Measurements from ENCODE around the gene PTPRT. TPM values are rescaled to one million over a fixed set of nuclear protein-coding genes. Genes with fewer than 3 reads are reported as not detected.
A peak's percentile ranks its signal among the peaks of the same experiment; 100 is the strongest.

Gene PTPRT
- total RNA-seq, 1 experiment from 2014 or later, result 0.13 TPM

GRCh38 chr20:42118409-42119125 is 1071.1 kb downstream of the PTPRT start:
- peak; percentile 34 for DNase-seq
- H3K27ac ChIP-seq (ENCODE audit: insufficient read length, low read depth, low read length), result no peak overlapping the region
- no peak overlapping the region for H4K8ac ChIP-seq (replicated peaks; ENCODE audit: insufficient read length, low read depth, low read length)
- peak overlapping the region in 1 of 3 experiments; percentile 66; a peak in 1 of 7 replicates for H3K27ac Mint-ChIP-seq
- no peaks in the 10 kb centered on the region for H3K9me3 ChIP-seq (ENCODE audit: control insufficient read depth, low read depth, low read length)
- H3T11ph ChIP-seq (ENCODE audit: low read length), result no peak overlapping the region
- no peaks in the 10 kb centered on the region; the same call in 1 of the 2 replicates for H3K4me1 ChIP-seq (ENCODE audit: insufficient read depth, low read length)
- H3K79me1 ChIP-seq (ENCODE audit: insufficient read depth, low read depth, low read length, poor library complexity, severe bottlenecking), result no peaks in the 10 kb centered on the region
- no peak for TF ChIP-seq CTCF (conservative IDR thresholded peaks at IDR 0.05)
- no peak overlapping the region for H4K5ac ChIP-seq (ENCODE audit: insufficient read length, low read depth, low read length)
- peaks cover 0 to 1% of the 10 kb centered on the region in 2 experiments; a peak in 1 of 5 replicates for H3K9me3 Mint-ChIP-seq
- peaks cover 2% of the 10 kb centered on the region for H3K27me3 Mint-ChIP-seq (ENCODE audit: low read depth)
- no peak overlapping the region for H2BK15ac ChIP-seq (ENCODE audit: low read depth, low read length)
- H3K4me3 Mint-ChIP-seq, result no peak overlapping the region
- no peak overlapping the region for H2BK12ac ChIP-seq (ENCODE audit: insufficient read length, low read depth, low read length)
- H3K23me2 ChIP-seq (ENCODE audit: insufficient read length, low read depth, low read length, poor library complexity, severe bottlenecking), result no peaks in the 10 kb centered on the region
- H4K20me1 ChIP-seq (ENCODE audit: control insufficient read depth, insufficient read depth, insufficient read length), result no peaks in the 10 kb centered on the region
- H3K4ac ChIP-seq (ENCODE audit: low read depth, low read length), result no peak overlapping the region
- H3K27me3 ChIP-seq (ENCODE audit: insufficient read depth, low read length), result no peaks in the 10 kb centered on the region
- H3K4me1 Mint-ChIP-seq, result peaks cover 8 to 12% of the 10 kb centered on the region in 2 experiments
- H3K4me2 ChIP-seq (ENCODE audit: insufficient read depth, insufficient read length, low read length), result no peak overlapping the region
- H2BK5ac ChIP-seq (ENCODE audit: insufficient read length, low read length), result no peak overlapping the region
- H3K79me2 ChIP-seq (ENCODE audit: insufficient read depth, low read length), result no peaks in the 10 kb centered on the region
- H3K23ac ChIP-seq (ENCODE audit: insufficient read length, low read depth, low read length), result no peak overlapping the region
- no peak overlapping the region for H2AK5ac ChIP-seq (ENCODE audit: insufficient read length, low read length)
- H3K36me3 Mint-ChIP-seq (ENCODE audit: insufficient read depth in 1 of 3, low read depth in 3 of 3), result no peaks in the 10 kb centered on the region
- no peak overlapping the region for H2BK20ac ChIP-seq (ENCODE audit: low read depth, low read length, poor library complexity, severe bottlenecking)
- no peak overlapping the region for H2AFZ ChIP-seq (ENCODE audit: low read length)
- no CpG with 5 or more reads among the region's 7 CpGs for WGBS (ENCODE audit: extremely low coverage, insufficient read length, low lambda C conversion rate)
- no peak overlapping the region for H4K91ac ChIP-seq (ENCODE audit: insufficient read length, low read depth, low read length)
- no peak overlapping the region for H2BK120ac ChIP-seq (ENCODE audit: low read depth, low read length, poor library complexity, severe bottlenecking)
- no peak overlapping the region for H3K56ac ChIP-seq (ENCODE audit: insufficient read length, low read depth, low read length)
- no peak overlapping the region for H3K18ac ChIP-seq (ENCODE audit: insufficient read length, low read depth, low read length)
- no peak overlapping the region for H3K14ac ChIP-seq (ENCODE audit: insufficient read depth, low read length)
- H3K9ac ChIP-seq (ENCODE audit: extremely low read depth, insufficient read length, low read length), result no peak overlapping the region
